ENCODE data around the gene ASPDH. TPM values are rescaled to one million over a fixed set of nuclear protein-coding genes. Genes with fewer than 3 reads are reported as not detected.

The ASPDH gene
- total RNA-seq, 1 experiment from 2014 or later = not detected

GRCh38 chr19:50519006-50519575 lies 5.4 kb upstream of the ASPDH start:
- no peak overlapping the region for H3K14ac ChIP-seq (ENCODE audit: insufficient read depth, low read length)
- H2BK12ac ChIP-seq (ENCODE audit: insufficient read length, low read depth, low read length) = no peak overlapping the region
- H2BK20ac ChIP-seq (ENCODE audit: low read depth, low read length, poor library complexity, severe bottlenecking) = no peak overlapping the region
- peaks cover 5 to 7% (median 5%) of the 10 kb centered on the region in 3 experiments; a peak in 4 of 7 replicates for H3K36me3 Mint-ChIP-seq (ENCODE audit: insufficient read depth in 1 of 3, low read depth in 3 of 3)
- H3T11ph ChIP-seq (ENCODE audit: low read length) = no peak overlapping the region
- no peak overlapping the region for H2AK5ac ChIP-seq (ENCODE audit: insufficient read length, low read length)
- H3K23me2 ChIP-seq (ENCODE audit: insufficient read length, low read depth, low read length, poor library complexity, severe bottlenecking) = no peaks in the 10 kb centered on the region
- DNase-seq = no peak
- H3K27ac ChIP-seq (ENCODE audit: insufficient read length, low read depth, low read length) = no peak overlapping the region
- H2BK120ac ChIP-seq (ENCODE audit: low read depth, low read length, poor library complexity, severe bottlenecking) = no peak overlapping the region
- no peak overlapping the region for H3K4me2 ChIP-seq (ENCODE audit: insufficient read depth, insufficient read length, low read length)
- H3K27me3 ChIP-seq (ENCODE audit: insufficient read depth, low read length) = 0 out of 2 replicates have a peak, but pooled peaks cover 3% of the 10 kb centered on the region
- no peaks in the 10 kb centered on the region for H4K20me1 ChIP-seq (ENCODE audit: control insufficient read depth, insufficient read depth, insufficient read length)
- H3K9me3 Mint-ChIP-seq = no peaks in the 10 kb centered on the region
- no peak overlapping the region for H3K23ac ChIP-seq (ENCODE audit: insufficient read length, low read depth, low read length)
- no peaks in the 10 kb centered on the region for H3K4me1 ChIP-seq (ENCODE audit: insufficient read depth, low read length)
- H2BK15ac ChIP-seq (ENCODE audit: low read depth, low read length) = no peak overlapping the region
- H3K27ac Mint-ChIP-seq = peak overlapping the region in 1 of 3 experiments; percentile 40; a peak in 1 of 7 replicates
- no peak overlapping the region for H2BK5ac ChIP-seq (ENCODE audit: insufficient read length, low read length)
- no peak overlapping the region for H4K8ac ChIP-seq (replicated peaks; ENCODE audit: insufficient read length, low read depth, low read length)
- peaks cover 45% of the 10 kb centered on the region for H3K27me3 Mint-ChIP-seq (ENCODE audit: low read depth)
- H4K5ac ChIP-seq (ENCODE audit: insufficient read length, low read depth, low read length) = no peak overlapping the region
- H3K4ac ChIP-seq (ENCODE audit: low read depth, low read length) = no peak overlapping the region
- no peak overlapping the region for H3K18ac ChIP-seq (ENCODE audit: insufficient read length, low read depth, low read length)
- no peaks in the 10 kb centered on the region for H3K79me1 ChIP-seq (ENCODE audit: insufficient read depth, low read depth, low read length, poor library complexity, severe bottlenecking)
- no peaks in the 10 kb centered on the region for H3K79me2 ChIP-seq (ENCODE audit: insufficient read depth, low read length)
- no peak overlapping the region for H2AFZ ChIP-seq (ENCODE audit: low read length)
- WGBS (ENCODE audit: extremely low coverage, insufficient read length, low lambda C conversion rate) = no CpG with 5 or more reads among the region's 40 CpGs
- no peak overlapping the region for H4K91ac ChIP-seq (ENCODE audit: insufficient read length, low read depth, low read length)
- no peak for TF ChIP-seq CTCF (conservative IDR thresholded peaks at IDR 0.05)
- no peak overlapping the region for H3K9ac ChIP-seq (ENCODE audit: extremely low read depth, insufficient read length, low read length)
- no peak overlapping the region for H3K56ac ChIP-seq (ENCODE audit: insufficient read length, low read depth, low read length)
- no peak overlapping the region for H3K4me3 Mint-ChIP-seq
- no peaks in the 10 kb centered on the region for H3K9me3 ChIP-seq (ENCODE audit: control insufficient read depth, low read depth, low read length)
- peaks cover 0 to 5% of the 10 kb centered on the region in 2 experiments; a peak in 2 of 4 replicates for H3K4me1 Mint-ChIP-seq
